ENCODE measurements around the gene PARN.

Gene PARN

DNA sequence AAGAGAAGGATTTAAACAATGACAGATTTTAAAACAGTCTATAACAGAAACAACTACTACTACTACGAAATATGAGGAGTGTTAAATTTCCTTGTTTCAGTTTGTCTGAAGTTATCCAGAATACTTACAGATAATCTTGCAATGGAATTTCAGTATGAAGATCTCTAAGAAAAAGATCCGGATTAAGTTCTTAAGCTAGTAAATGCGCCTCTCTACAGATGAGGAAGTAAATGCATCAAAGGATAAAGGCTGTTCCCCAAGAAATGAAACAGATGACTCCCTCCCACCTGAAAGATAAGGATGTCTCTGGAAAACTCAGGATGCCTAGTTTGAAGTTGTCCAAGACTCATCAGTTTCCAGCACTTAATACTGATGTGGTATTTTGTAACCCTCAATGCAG is 105.1 kb downstream of the PARN start:
- FAIRE-seq: no peak

DNA sequence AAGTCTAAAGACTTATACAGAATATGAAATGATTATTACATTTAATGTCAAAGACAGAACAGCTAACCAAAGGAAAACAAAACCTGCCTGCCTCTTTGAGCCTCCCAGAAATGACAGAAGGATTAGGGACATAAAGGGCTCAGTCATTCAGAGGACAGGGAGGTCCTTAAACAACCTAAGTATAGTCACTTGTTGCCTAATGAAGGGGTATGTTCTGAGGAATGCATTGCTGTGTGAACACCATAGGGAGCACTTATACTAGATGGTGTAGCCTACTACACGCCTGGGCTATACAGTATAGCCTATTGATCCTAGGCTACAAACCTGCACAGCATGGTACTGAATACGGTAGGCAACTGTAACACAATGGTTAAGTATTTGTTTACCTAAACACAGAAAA is 106.4 kb downstream of the PARN start:
- no peak for FAIRE-seq

DNA sequence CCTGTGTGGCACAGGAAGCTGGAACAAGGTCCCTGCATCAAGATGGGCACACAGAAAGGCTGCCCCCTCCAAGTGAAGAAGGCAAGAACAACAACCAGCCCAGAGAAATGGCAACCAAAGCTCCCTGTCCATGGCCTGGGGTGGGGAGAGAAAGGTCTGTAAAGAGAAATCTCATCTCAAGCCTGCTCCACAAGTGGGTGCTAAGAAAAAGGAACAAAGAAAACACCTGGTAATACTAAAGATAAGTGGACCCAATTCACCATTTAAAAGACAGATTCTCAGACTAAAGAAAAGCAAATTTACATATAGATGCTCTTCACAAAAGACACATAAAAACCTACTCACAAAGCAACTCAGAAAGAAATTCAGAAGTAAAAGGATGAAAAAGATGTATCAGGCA is 107.4 kb downstream of the PARN start:
- no peak for FAIRE-seq

DNA sequence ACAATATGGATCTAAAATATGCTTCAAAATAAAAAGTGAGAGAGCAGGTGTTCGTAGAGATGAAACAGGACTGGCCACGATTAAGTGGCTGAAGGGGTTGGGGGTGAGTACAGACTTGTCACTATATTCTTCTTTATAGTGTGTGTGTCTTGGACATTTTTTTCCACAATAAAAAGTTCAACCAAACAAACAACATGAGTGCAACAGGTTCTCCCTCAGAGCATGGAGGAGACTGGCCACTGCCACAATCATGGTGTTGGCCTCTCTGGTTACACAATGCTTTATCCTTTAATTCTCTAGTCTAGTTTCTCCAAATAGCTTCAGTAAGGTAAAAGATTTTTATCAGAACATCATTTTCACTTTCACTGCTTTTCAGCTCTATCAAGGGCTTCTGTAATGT is 109.3 kb downstream of the PARN start:
- FAIRE-seq: no peak

DNA sequence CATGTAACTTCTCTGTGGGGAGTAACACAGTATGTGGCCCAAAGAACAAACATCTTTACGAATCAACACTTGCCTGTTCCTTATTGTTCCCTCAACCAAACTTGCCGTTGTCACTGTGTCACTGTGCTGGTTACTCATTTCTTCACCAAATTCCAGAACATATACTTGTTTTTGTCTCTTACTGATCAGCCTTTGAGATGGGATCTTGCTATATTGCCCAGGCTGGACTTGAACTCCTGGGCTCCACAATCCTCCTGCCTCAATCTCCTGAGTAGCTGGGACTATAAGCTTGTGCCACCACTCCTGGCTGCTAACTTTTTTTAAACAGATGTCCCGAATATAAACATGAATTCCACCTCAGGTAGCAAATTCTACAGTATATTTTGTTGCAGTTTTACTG is 115.1 kb downstream of the PARN start:
- FAIRE-seq: no peak

DNA sequence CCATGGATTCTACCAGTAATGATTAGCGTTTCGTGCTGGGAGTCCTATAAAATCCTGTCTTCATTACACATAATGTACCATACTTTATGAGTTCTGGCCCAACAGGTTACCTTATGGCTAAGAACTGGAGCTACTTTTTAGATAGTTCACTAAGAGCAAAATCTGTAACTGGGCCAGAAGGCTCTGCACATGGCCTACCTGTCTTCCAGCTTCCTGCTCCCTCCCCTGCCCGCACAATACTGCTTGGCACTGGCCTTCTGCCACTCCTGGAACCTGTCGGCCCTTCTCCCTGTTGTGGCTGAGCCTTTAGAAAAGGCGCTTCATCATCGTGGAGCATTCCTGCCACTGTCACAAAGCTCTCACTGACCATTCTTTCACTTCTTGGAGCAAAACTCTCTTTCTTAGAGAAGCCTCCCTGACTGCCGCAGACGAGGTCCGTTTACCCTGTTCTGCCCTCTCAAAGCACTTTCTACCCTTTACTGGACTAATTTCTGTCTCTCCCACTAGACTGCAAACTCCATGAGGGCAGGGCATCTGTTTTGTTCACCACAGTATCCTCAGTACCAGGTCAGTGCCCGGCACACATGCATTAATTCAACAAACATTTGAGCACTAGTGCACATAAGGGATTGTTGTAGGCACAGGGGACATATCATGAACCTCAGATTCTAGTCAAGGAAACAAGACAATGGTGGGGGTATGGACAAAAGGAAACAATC is 116.5 kb downstream of the PARN start:
- FAIRE-seq: no peak

DNA sequence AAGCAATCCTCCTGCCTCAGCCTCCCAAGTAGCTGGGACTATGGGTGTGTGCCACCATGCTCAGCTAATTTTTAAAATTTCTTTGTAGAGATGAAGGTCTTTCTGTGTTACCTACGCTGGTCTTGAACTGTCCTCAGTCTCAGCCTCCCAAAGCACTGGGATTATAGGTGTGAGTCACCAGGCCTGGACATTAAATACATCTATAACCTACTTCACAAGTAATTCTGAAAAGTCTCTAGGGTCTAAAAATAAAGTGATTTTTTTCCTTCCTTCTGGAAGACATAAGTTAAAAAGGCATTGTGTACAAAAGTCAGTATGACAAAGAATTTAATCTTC is 118.3 kb downstream of the PARN start:
- FAIRE-seq: no peak

DNA sequence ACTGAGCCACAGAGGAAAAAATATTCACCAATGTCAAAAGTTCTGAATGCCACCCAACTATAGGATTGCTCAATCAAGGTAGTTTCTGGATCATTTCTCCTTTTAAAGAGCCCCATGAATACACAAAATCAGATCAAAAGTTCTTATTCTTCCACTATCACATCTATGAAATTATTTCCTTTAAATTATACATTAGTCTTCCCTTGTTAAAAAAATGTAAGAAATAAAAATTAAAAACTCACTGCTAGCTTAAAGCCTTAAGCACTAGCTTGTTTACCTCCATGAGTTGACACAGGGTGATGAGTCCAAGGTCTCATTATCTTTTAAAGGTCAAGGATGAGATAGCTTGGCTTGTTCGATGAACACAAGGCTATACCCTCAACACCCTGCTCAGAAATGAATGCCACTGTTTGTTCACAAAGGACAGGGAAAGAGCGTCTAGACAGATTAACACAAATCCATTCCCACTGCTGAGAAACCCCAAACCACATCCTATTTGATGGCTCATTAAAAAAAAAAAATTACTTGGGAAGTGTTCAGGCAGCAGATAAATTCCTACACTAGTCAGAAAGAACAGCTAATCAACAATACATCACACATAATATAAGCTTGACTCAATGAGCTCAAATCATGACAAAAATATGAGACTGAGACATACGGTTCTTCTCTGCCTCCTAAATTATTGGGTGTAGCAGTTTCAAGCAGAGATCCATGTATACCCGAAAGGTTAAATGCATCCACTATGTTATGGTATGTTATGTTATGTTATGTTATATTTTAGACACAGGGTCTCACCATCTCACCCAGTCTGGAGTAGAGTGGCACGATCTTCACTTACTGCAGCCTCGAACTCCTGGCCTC is 118.9 kb downstream of the PARN start:
- FAIRE-seq: no peak

DNA sequence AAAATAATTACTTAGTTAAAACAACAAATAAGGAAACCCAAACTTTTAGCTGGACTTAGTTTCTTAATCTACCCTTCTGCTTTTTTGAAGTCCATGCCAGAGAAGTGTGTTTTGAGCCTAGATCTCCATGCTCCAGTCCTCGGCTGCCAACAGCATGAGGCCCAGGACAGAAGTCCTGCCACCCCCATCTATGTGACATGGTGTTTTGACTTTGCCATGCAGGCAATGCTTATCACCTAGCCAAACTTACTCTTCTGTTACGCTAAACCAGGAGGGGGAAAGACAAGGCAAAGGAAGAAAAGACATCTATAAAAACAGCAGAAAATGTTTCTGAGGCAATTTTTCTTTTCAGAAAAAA is 119.5 kb downstream of the PARN start:
- no peak for FAIRE-seq

DNA sequence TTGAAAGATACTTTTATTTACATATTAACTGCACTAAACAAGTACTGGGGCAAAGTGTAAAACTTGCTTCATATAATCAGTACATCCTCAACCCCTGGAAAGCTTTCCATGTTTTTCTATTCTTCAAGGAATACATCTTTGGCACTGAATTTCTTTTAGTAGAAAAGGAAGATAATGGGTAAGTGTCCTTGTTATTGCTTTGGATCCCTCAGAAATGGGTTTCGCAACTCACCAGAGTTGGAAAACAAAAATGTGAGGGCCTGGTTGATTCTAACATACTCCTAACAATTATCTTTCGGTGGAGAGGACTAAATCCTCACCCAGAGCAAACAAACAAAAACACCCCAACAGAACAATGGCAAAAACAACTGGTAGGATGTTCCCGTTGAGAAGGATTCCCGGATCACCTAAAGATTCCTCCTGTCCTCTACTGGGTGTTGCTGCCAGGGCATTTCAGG is 120.4 kb downstream of the PARN start:
- FAIRE-seq: no peak

DNA sequence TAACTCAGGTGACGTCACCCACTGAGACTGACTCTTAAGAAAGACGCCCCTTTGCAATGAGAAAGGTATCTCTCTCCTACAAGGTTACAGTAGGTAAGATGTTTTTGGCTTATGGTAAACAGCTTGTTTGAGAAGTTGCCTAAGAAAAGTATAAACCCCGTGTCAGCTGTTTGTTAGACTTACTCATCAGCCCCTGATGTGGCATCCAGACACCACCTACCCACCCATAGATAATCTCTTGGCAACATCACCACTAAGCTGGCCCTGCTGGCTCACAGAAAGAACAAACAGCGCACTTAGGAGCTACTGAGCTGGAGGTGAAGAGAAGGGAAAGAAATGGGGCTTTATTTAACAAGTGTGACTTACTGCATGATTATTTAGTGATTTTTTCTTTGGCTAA is 121.0 kb downstream of the PARN start:
- no peak for FAIRE-seq

DNA sequence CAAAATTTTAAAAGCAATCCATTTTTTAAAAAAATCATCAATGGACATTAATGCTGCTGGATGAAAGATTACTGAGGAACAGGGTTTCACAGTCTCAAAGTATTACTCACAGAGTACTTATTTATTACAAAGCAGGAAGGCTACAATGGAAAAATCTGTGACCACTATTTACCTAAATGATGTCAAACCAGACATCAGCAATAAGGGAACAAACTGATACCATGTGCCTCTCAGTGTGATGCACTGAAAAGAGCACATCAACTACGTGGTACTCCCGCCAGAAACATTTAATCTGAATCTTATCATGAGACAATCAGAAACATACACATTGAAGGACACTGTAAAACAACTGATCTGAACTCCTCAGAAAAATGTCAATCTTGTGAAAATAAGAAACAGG is 124.2 kb downstream of the PARN start:
- no peak for FAIRE-seq

DNA sequence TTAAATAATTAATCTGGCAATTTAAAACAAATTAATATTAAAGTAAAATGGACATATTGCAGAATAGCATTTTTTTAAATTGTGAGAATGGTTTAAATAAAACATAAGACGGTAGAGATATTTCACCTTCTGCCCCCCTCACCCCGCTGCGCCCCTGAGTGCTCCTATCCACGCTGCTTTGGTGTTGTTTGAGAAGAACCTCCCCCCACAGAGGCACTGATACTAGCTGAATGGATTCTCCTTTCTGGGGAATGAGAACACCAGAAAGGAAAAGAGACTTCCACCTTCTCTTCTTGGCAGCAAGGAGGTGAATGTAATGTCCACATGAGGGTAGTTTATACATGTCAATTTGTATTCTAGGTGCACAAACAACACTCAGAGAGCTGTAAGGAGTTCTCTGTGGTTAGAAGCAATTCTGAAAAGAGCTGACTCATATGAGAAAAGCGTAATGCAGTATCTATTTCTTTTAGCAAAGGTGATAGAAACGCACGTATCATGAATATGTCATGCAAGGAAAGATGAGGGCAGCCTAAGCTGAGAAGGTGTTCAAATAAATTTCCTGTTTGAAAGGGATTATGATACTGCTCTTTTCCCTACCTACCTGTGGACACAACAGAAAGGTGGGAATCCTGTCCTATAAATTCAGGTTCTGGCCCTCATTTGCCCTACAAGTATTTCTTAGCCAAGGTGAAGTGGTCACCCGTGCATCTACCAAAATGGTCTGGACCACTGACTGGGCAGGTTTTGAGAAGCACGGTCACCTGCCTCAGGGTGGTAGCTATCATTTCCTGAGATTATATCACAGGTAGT is 126.9 kb downstream of the PARN start:
- no peak for FAIRE-seq

DNA sequence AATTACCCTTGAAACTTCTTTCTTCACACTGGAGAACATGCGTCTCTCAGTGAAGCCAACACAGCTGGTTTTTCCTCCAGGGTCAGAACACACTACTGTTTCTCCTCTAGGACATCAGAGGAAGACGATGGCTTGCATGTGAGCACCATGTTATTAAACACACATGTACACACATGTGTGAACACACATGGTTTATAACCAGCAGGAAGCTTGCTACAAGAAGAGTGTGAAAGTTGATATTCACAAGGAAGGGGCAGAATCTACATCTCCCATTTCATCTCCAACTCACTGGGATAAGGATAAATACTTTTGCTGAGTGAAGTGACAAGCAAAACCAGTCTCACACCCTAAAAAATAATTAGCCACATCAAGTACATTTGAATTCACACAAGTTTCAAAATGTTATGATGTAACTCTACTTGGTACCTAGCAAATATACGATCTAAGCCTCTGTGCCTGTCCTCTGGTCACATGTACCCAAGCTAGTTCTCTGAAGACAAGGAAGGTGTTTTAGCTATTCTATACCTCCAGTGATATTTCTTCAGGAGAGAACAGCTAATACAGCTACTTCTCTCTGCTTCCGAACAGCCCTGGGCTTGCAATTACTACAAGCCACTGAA is 127.7 kb downstream of the PARN start:
- no peak for FAIRE-seq

DNA sequence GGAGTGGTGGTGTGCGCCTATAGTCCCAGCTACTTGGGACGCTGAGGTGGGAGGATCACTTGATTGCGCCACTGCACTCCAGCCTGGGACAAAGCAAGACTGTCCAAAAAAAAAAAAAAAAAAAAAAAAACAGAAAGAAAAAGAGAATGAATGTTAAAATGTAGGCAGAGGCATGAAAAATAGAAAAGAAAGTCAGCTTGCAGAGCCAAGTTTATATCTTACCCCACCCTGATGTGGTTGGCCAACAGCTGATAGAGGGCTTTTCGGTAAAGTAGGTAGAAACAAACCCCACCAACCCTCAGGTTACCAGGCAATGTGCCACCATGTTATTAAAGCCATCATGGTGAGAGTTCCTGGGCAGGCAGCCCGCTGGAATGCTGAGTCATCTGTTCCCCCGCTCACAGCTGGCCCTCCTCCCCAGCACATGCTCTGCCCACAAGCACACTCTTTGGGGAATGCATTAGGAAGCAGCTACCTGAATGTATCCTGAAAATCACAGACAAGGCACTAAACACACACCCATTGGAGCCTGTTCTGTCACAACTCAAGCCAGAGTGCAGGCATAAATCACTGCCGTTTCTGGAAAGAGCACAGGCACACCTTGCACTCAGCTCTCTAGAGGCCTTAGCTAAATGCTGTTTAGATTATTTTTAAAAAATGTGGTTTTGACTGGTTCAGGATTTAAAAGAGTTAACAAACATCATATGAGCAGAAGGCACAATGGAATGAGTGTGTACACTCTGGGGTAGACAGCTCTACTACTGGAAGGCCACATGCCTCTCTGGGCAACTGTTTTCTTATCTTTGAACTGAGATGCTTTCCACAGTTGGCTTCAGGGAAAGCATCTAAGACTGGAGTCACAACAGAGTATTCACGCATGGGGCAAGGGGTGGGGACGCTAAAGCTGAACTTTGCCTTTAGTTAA is 128.5 kb downstream of the PARN start:
- no peak for FAIRE-seq

DNA sequence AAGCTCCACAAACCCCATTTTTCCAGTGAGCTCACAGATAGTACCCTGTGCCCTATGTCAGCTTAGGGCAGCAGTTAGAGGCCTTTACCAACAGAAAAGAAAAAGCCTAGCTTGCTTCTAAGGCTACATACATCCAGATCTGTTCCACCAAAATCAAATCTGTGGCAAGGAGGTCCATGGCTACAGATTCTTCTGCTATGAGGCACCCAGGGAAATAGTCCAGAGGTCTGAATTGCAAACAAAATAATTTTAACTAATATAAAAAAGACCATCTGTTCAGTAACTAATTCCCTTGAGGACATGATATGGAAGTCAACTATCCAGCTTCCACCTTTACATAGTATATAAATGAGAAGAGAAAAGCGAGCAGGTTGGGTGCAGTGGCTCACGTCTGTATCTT is 129.3 kb downstream of the PARN start:
- FAIRE-seq: no peak

DNA sequence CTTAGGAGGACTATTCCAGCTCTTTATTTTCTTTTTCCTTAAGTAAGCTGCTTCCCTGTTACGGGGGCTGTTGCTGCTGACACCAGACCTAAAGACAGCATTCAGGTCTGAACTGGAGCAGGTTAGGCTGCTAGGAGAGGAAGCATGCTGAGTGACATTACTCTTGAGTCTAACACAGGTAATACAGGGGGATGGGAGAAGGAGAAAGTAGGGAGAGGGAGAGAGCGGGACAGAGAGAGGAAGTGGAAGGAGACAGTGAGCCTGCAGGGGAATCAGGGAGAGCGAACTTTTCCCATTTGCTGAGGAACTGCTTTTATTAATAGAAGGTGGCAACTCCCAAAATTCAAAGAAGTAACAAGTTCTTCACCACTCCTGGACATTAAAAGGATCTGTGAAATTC is 130.9 kb downstream of the PARN start:
- FAIRE-seq: no peak

DNA sequence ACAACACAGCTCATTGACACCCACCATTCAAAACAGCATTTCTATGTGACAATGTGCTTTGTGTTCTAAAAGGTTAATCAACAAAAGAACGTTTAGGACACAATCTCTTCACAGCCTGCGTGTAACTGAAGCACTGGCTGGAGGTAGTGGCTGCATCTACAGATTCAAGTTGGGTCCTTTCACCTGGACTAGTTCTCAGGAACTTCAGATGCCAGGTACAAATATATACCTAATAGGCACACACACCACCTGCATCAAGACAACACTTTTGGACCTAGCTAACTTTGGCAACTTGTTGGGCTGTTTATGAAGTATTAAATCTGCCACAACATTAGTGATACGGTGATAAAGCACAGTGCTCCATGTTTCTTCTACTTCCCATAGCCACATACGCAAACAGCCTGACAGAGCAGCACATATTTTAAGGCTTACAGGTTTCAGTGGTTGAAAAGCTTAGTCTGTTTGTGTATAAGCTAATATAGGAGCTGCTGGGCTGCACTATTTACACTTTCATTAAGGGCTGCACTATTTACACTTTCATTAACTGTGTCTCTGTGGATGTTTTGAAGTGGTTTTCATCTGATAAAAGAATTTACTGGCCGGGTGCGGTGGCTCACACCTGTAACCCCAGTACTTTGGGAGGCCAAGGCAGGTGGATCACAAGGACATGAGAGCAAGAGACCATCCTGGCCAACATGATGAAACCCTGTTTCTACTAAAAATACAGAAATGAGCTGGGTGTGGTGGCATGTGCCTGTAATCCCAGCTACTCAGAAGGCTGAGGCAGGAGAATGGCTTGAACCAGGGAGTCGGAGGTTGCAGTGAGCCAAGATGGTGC is 132.6 kb downstream of the PARN start:
- no peak for FAIRE-seq

DNA sequence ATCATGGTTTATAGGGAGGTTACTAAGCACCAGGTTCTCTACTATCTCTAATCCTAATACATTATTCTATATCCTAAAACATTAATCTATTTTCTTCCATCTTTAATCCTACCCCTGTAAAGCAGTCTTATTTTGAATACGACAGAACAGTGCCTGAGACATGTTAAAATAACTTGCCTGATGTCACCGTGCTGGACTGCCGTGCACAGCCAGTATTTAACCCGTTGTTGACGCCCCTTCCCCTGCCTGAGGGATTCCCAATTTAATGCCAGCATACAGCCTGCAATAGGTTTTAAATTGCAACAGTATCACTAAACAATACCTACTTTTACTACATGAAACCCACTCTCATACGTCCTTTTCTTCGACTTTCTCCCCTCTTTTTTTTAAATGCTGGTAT is 133.3 kb downstream of the PARN start:
- no peak for FAIRE-seq

DNA sequence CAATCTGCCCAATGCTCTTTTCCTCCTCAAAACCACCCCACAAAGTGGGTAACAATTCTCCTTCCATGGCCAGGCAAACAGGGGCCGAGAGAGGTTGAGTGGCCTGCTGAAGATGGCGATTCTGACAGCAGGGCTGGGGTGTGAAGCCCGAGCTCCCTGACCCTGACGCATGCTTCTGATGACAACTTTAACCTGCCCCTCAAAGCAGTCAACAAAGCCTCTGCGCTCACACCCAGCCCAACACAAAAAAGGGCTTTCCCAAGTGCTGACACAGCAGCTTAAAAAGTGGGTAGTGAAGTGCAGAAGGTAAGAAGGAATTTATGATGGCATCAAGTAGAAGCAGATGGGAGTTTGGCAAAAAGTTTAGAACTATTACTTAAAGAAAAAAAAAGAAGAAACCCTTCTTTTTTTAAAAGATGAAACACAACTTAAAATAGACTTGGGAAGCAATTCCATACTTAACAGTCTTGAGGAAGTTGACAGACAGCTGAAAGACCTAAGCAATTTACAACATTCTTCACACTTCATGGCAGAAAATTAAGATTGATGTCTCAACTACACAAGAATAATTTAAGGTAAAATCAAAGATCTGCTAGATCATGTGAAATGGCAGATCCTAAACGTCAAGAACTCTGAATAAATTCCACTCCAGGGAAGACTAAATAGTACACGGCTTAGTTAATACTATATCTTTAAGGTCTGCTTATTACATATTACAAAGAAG is 133.9 kb downstream of the PARN start:
- no peak for FAIRE-seq

Data from colon (tissue), 2 donors.